SU-DHL-6 (cell line): ENCODE results near the gene TBC1D8B.
"Not testable (repeated sequence)": the region's sequence is repeated elsewhere in the genome, so short reads cannot be mapped to it uniquely, and the experiment has no call there.

ENCODE experiments used
- H2AFZ ChIP-seq: fragments of 200-600 bp; sonication (generic); 2 replicates; pipeline ENCODE4 v1.6.1; 2014; ENCODE audit warnings: low read depth, mild to moderate bottlenecking, moderate library complexity, mixed read lengths, antibody characterized with exemption, low read length; ENCODE audit not compliant: severe bottlenecking
- H3F3A ChIP-seq: fragments of 200-600 bp; shearing (Covaris generic); 2 replicates; pipeline ENCODE4 v1.6.0; 2016; ENCODE audit warnings: antibody characterized with exemption, mild to moderate bottlenecking; ENCODE audit not compliant: insufficient read depth
- H3K27ac ChIP-seq: fragments of 200-600 bp; sonication (generic); 2 replicates; pipeline ENCODE4 v1.5.1; 2016; ENCODE audit warnings: low read depth, mild to moderate bottlenecking, low read length, moderate library complexity, mixed read lengths
- H3K27me3 ChIP-seq: fragments of 200-600 bp; sonication (generic), shearing (Covaris generic); 2 replicates; pipeline ENCODE4 v1.6.0; 2014; ENCODE audit warnings: mild to moderate bottlenecking, low read length
- H3K36me3 ChIP-seq: fragments of 200-600 bp; sonication (generic); 2 replicates; pipeline ENCODE4 v1.6.1; 2014; ENCODE audit warnings: mild to moderate bottlenecking, low read length, mixed read lengths
- H3K4me2 ChIP-seq: fragments of 300-600, 200-600 bp; shearing (Covaris generic), sonication (generic); 2 replicates; pipeline ENCODE4 v1.6.0; 2014; ENCODE audit warnings: low read length, low read depth, mild to moderate bottlenecking; ENCODE audit not compliant: poor library complexity, severe bottlenecking
- H3K4me3 ChIP-seq: fragments of 200-600 bp; sonication (generic); 2 replicates; pipeline ENCODE4 v1.5.1; 2014; ENCODE audit warnings: antibody characterized with exemption, low read length, mild to moderate bottlenecking, mixed read lengths; ENCODE audit not compliant: insufficient read depth, poor library complexity, severe bottlenecking
- H3K79me2 ChIP-seq: fragments of 200-600 bp; sonication (generic); 2 replicates; pipeline ENCODE4 v1.6.1; 2014; ENCODE audit warnings: mild to moderate bottlenecking, low read length, moderate library complexity; ENCODE audit not compliant: insufficient read depth
- H3K9ac ChIP-seq: fragments of 200-600 bp; sonication (generic); 2 replicates; pipeline ENCODE4 v1.7.0; 2014; ENCODE audit warnings: mild to moderate bottlenecking, low read length
- H3K9me2 ChIP-seq: fragments of 200-600 bp; sonication (generic); replicated peaks from 2 replicates; pipeline ENCODE4 v1.6.1; 2014; ENCODE audit warnings: low read length; ENCODE audit not compliant: insufficient read depth
- H3K9me3 ChIP-seq: fragments of 200-600 bp; sonication (generic); 2 replicates; pipeline ENCODE4 v1.6.1; 2014; ENCODE audit warnings: low read length, mixed read lengths; ENCODE audit not compliant: insufficient read depth
- H4K20me1 ChIP-seq: fragments of 200-600 bp; sonication (generic); 2 replicates; pipeline ENCODE4 v1.6.1; 2014; ENCODE audit warnings: low read depth, mild to moderate bottlenecking, antibody characterized with exemption, low read length, moderate library complexity, mixed read lengths
- CTCF ChIP-seq: fragments of 200-600 bp; sonication (generic); IDR thresholded peaks from one replicate; pipeline ENCODE4 v1.5.1; 2017; ENCODE audit warnings: antibody characterized with exemption, mild to moderate bottlenecking, low read length, moderate library complexity; ENCODE audit not compliant: insufficient read depth, poor library complexity, severe bottlenecking
- EZH2phosphoT487 ChIP-seq: fragments of 200-600 bp; sonication (generic), shearing (Covaris generic); conservative IDR thresholded peaks from 2 replicates; pipeline ENCODE4 v1.6.1; 2018; ENCODE audit warnings: mild to moderate bottlenecking, antibody characterized with exemption, low read length, moderate library complexity, mixed read lengths

The TBC1D8B gene

GRCh38 chrX:106863697-106864096 is 61.2 kb downstream of the TBC1D8B start:
- H4K20me1 ChIP-seq: no peaks in the 10 kb centered on the region
- H3K9me3 ChIP-seq: no peaks in the 10 kb centered on the region
- no peaks in the 10 kb centered on the region for H3K79me2 ChIP-seq
- H3K9ac ChIP-seq: no peak overlapping the region
- H3K4me2 ChIP-seq: no peak overlapping the region
- no peak overlapping the region for H3K4me3 ChIP-seq
- no peak overlapping the region for H2AFZ ChIP-seq
- no peaks in the 10 kb centered on the region for H3F3A ChIP-seq
- H3K36me3 ChIP-seq: no peaks in the 10 kb centered on the region
- H3K27ac ChIP-seq: no peak overlapping the region
- no peaks in the 10 kb centered on the region for H3K9me2 ChIP-seq
- TF ChIP-seq EZH2phosphoT487: no peak
- TF ChIP-seq CTCF: no peak
- H3K27me3 ChIP-seq: no peaks in the 10 kb centered on the region

- H2AFZ ChIP-seq, H3K4me2 ChIP-seq, H3F3A ChIP-seq, H3K27ac ChIP-seq, H3K9me2 ChIP-seq, H4K20me1 ChIP-seq, H3K4me3 ChIP-seq, H3K36me3 ChIP-seq, H3K27me3 ChIP-seq, H3K79me2 ChIP-seq, H3K9me3 ChIP-seq, H3K9ac ChIP-seq: not testable (repeated sequence)
Observed at GRCh38 chrX:106872796-106873195, 70.3 kb downstream of the TBC1D8B start.

- Histone ChIP-seq H3K4me3 (no peak overlapping the region), H3K79me2 (no peaks in the 10 kb centered on the region), H3K9ac (no peak overlapping the region), H3K4me2 (no peak overlapping the region), H3K27ac (no peak overlapping the region), H4K20me1 (no peaks in the 10 kb centered on the region), H3K9me2 (no peaks in the 10 kb centered on the region), H3K27me3 (no peaks in the 10 kb centered on the region), H3F3A (no peaks in the 10 kb centered on the region), H2AFZ (no peak overlapping the region), H3K36me3 (no peaks in the 10 kb centered on the region), H3K9me3 (no peaks in the 10 kb centered on the region)
- TF ChIP-seq EZH2phosphoT487 (no peak), CTCF (no peak)
Observed at GRCh38 chrX:106874075-106874474, 71.6 kb downstream of the TBC1D8B start.

GRCh38 chrX:106875151-106875550 is 72.7 kb downstream of the TBC1D8B start:
- H2AFZ ChIP-seq: no peak overlapping the region
- H3K27me3 ChIP-seq: no peaks in the 10 kb centered on the region
- H3K4me2 ChIP-seq: no peak overlapping the region
- no peak overlapping the region for H3K4me3 ChIP-seq
- H3K36me3 ChIP-seq: no peaks in the 10 kb centered on the region
- no peaks in the 10 kb centered on the region for H3K79me2 ChIP-seq
- H3K9me2 ChIP-seq: no peaks in the 10 kb centered on the region
- H3K9me3 ChIP-seq: no peaks in the 10 kb centered on the region
- no peaks in the 10 kb centered on the region for H3F3A ChIP-seq
- H3K27ac ChIP-seq: no peak overlapping the region
- TF ChIP-seq EZH2phosphoT487 (no peak), CTCF (no peak)
- H3K9ac ChIP-seq: no peak overlapping the region
- no peaks in the 10 kb centered on the region for H4K20me1 ChIP-seq
